ENCODE data around the gene DMWD.

Gene DMWD

GRCh38 chr19:45742969-45743368 is 49.7 kb downstream of the DMWD start:
- Histone ChIP-seq H3K27ac (ENCODE audit: low read depth, low read length) (no peak overlapping the region), H3K9ac (ENCODE audit: low read depth, low read length) (no peak overlapping the region), H3K9me3 (ENCODE audit: control insufficient read depth, insufficient read depth, low read length) (no peaks in the 10 kb centered on the region), H3K4me1 (ENCODE audit: control insufficient read depth, insufficient read depth, low read length) (no peaks in the 10 kb centered on the region), H3K27me3 (ENCODE audit: control insufficient read depth, insufficient read depth, low read length) (no peaks in the 10 kb centered on the region), H3K36me3 (ENCODE audit: control insufficient read depth, insufficient read depth, low read length) (no peaks in the 10 kb centered on the region), H3K4me3 (ENCODE audit: low read depth, low read length) (no peak overlapping the region)

- Histone ChIP-seq H3K27me3 (ENCODE audit: control insufficient read depth, insufficient read depth, low read length) (no peaks in the 10 kb centered on the region), H3K4me3 (ENCODE audit: low read depth, low read length) (no peak overlapping the region), H3K27ac (ENCODE audit: low read depth, low read length) (no peak overlapping the region), H3K4me1 (ENCODE audit: control insufficient read depth, insufficient read depth, low read length) (no peaks in the 10 kb centered on the region), H3K9me3 (ENCODE audit: control insufficient read depth, insufficient read depth, low read length) (no peaks in the 10 kb centered on the region), H3K9ac (ENCODE audit: low read depth, low read length) (no peak overlapping the region), H3K36me3 (ENCODE audit: control insufficient read depth, insufficient read depth, low read length) (no peaks in the 10 kb centered on the region)
Observed at GRCh38 chr19:45739498-45740439, 52.9 kb downstream of the DMWD start.

GRCh38 chr19:45733160-45733810 is 59.4 kb downstream of the DMWD start, which contains the start of gene MEIOSIN:
Gene MEIOSIN, plus strand, starts transcription at chr19:45733439. Its CDS starts 1,938 bp downstream, at chr19:45735377.
- no peaks in the 10 kb centered on the region for H3K9me3 ChIP-seq (ENCODE audit: control insufficient read depth, insufficient read depth, low read length)
- no peak within 1 kb of the TSS for H3K27ac ChIP-seq (ENCODE audit: low read depth, low read length)
- H3K4me1 ChIP-seq (ENCODE audit: control insufficient read depth, insufficient read depth, low read length), result peaks cover 7% of the 10 kb centered on the region
- H3K9ac ChIP-seq (ENCODE audit: low read depth, low read length), result no peak within 1 kb of the TSS
- H3K36me3 ChIP-seq (ENCODE audit: control insufficient read depth, insufficient read depth, low read length), result no peaks in the 10 kb centered on the region
- H3K4me3 ChIP-seq (ENCODE audit: low read depth, low read length), result no peak within 1 kb of the TSS
- H3K27me3 ChIP-seq (ENCODE audit: control insufficient read depth, insufficient read depth, low read length), result no peaks in the 10 kb centered on the region

Measured in HUES48 (cell line).